NCI-H524 (cell line): ENCODE measurements around the gene ATP12A.

Source experiments
- DNase-seq, 2 experiments: peaks; one replicate each; lab custom pipeline; 2025; lab: John Stamatoyannopoulos, UW

Gene ATP12A

DNA sequence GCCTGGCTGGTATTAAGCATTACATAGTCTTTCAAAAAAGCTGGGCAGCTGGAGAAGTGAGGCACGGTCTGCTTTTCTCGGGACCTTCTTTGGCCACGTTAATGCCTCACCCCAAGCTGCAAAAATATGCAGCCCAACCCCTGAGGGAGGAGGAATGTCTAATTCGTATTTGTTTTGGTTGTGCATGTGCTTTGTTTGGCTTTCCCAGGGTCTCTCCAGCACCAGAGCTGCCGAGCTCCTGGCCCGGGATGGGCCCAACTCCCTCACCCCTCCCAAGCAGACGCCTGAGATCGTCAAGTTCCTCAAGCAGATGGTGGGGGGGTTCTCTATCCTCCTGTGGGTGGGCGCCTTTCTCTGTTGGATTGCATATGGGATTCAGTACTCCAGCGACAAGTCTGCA lies 7.9 kb downstream of the ATP12A start:
- DNase-seq = no peak

DNA sequence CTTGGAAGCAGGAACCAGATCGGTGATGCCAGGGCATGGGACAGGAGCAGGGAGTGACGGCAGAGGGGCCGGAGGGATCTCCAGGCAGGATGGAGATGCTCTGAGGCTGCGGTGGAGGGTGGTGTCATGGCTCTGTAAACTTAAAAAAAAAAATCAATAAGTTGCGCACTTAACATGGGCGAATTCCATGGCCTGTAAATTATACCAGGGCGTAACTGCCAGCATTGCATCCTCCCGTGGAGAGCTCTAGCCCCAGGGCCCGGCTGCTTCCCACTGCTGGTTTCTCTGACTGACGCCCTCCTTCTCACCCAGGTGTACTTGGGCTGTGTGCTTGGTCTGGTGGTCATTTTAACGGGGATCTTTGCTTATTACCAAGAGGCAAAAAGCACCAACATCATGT lies 8.7 kb downstream of the ATP12A start:
- DNase-seq = no peak

DNA sequence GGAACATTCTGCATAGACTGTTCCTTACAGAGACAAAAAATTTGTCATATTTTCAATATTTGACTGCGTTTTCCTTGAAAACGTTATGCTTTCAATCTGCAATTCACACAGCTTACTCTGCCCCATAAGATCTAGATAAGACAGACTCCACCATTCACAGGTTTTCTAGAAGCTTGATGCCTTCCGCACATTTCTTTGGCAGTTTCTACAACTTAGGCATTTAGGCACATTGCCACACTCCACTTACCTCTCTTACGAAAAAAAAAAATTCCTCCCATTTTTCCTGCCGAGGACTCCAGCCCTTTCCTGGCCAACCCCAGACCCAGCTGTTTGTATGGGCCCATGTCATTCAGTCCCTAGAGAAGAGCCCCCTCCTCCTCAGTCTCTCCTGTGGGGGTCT lies 11.2 kb downstream of the ATP12A start:
- no peak for DNase-seq

DNA sequence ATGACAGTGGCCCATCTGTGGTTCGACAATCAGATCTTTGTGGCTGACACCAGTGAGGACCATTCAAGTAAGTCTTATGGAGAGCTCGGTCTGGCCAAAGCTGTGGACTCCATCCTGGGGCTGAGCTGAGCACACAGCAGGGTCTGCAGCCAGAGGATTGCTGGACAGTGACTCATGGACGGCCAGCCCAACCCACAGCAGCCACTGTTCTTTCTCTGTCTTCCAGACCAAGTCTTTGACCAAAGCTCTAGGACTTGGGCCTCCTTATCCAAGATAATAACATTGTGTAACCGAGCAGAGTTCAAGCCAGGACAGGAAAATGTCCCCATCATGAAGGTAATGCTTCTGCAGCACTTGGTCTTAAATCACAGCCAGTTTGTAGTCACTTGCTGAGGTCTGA lies 12.4 kb downstream of the ATP12A start:
- DNase-seq = no peak

DNA sequence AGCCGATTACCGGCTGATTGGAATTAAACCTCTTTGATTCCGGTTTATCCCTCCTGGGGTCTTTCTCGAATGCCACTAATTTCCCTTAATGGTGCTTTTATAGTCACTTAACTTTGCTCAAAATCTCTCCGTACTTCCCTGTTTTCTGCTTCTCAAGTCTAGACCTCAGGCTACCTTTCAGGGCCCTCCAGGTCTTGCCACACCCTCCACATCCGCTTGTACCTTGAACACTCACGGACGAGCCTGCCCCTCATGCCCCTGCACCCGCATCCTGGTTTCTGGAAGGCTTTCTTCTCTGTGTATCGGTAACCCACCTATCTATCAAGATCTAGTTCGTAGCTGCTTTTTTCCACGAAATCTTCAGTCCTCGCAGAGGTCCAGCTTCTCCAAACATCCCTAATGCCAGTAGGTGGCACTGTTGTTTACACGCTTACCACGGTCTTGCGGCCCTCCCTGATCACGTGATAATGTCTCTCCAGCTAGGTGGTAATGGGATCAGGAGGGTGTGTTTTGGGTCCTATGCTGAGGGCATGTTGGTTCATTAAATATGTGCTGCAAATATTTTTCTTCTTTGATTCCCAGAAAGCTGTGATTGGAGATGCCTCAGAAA lies 13.8 kb downstream of the ATP12A start:
- DNase-seq = peak; percentile 85 to 89

DNA sequence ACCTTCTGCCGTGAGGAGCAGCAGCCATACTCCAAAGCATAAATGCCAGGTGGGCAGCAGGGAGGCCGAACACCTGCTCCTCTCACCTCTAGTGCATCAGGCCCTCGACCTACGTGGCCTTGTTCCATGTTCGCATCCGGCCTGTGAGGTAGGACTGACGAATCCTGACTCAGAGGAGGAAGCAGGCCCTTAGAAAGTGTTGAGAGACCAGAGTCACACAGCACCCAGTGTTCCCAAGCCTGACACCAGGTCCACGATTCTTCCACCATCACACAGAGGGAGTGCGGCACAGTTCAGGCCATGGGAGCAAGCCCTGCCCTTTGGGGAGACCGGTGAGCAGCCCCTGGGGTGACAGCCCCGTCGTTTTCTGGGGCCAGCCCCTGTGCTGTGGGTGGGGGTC lies 14.7 kb downstream of the ATP12A start:
- DNase-seq = no peak

DNA sequence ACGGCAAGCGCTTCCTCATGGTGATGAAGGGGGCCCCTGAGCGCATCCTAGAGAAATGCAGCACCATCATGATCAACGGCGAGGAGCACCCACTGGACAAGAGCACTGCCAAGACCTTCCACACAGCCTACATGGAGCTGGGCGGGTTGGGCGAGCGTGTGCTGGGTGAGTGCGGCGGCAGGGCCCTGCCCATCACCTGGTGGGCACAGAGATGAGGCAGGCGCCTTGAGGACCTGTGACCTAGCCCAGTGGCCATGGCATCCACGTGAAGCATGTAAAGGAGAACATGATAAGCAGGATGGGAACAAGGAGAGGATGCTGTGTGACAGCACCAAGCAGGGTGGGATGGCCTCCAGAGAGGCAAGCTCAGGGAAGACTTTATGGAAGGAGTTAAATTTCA lies 18.5 kb downstream of the ATP12A start:
- no peak for DNase-seq

DNA sequence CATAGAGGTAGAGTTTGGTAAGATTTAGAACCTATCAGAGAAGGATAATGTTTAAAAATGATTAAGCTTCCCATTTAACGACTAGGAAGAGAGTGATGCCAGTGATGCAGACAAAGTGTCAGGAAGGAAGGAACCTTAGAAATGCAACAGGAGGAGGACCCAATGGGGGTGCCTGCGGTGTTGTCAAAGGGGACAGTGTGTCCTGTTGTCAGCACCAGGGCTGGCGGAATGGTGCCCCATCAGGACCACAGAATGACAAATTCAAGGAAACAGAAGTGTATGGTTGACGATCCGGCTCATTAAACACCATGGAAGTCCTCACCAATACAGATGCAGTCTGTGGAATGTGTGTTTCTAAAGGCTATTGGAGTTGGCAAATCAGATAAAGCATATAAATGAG lies 19.3 kb downstream of the ATP12A start:
- DNase-seq = no peak

DNA sequence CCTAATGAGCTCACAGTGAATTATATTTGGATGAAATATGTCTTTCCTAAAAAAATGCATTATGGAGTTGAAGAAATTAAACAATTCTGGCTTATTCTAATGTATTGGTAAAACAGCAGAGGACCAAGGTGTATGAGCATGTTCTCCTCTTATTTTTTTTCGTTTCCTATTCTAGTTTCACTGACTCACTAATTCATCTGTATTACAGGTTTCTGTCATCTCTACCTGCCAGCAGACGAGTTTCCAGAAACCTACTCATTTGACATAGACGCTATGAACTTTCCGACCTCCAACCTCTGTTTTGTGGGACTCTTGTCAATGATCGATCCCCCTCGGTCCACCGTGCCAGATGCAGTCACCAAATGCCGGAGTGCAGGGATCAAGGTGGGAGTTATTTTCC lies 20.3 kb downstream of the ATP12A start:
- no peak for DNase-seq

DNA sequence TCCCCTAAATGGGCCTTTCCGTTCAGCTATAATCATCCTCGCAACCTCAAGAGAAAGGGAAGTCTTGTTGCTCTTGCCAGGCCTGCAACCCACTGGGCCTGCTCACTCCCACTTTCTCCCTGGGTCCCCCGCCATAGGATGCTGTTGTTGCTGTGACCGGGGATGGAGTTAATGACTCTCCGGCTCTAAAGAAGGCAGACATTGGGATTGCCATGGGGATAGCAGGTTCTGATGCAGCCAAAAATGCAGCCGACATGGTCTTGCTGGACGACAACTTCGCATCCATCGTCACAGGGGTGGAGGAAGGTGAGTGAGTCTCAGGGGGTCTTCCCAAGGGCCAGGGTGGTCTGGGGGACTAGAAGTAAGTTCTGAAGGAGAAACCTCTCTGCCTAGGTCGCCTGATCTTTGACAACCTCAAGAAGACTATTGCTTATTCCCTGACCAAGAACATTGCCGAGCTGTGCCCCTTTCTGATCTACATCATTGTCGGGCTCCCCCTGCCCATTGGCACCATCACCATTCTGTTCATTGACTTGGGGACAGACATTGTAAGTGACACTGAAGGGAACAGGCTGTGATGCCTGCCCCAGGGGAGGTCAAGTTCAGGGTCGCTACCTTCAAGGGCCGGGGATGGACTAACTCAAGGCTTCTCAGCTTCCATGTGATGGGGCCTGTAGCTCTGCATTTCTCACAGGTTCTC lies 26.8 kb downstream of the ATP12A start:
- DNase-seq = no peak

DNA sequence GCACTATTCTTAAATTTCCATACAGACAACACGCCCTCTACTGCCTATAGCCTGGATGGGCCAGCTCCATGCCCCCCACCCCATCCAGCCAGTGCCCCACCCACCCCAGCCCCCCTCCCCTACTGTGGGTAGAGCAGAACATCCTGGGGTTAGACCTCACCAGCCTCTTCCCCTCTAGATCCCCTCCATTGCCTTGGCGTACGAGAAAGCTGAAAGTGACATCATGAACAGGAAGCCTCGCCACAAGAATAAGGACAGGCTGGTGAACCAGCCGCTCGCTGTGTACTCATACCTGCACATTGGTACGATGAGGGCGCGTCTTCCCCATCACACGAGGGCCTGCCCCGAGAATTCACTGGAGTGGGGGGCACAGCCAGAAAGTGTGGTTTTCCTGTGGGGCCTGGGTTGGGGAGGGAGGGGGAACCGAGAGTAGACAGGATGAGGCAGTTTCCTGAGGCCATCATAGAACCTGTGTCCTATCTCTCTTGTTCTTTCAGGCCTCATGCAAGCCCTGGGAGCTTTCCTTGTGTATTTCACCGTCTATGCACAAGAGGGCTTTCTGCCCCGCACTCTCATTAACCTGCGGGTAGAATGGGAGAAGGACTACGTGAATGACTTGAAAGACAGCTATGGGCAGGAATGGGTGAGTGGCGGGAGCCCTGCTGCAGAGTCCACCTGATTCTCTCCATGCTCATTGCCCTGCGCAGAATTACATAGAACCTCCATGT lies 29.1 kb downstream of the ATP12A start:
- no peak for DNase-seq

DNA sequence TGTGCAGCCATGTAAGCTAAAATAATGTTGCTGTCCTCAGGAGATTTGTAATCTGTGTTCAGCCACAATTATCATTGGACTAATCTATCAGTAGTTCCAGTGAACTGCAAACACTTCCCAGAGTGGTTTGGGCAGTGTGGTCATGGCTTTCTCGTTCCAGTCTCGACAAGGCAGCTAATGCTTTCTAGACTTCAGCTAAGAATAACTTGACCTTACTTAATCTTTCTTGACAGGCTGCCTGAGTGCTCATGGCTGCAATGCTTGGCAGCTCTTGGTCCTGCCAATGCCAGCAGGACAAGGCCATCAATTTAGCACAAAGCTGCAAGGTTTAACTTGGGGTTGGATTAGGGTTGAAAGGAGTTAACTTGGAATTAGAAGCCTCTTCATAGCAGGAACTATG lies 32.8 kb downstream of the ATP12A start:
- no peak for DNase-seq

DNA sequence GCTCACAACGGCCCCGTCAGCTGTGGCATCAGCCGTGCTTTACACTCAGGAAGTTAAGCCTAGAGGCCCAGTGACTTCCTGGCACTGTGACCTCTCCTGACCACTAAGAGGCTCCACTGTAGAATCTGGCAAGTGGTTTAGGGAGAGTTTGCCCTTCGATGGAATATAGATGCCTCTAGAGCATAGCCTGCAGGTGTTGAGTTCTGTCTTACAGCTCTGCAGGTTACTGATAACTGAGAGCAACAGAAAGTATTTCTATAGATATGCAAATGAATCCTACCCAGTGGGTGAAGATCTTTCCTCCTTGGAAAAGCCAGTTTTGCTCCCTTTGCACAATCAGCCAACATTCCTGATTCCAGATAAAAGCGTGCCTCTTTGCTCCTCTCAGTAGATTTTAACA lies 35.8 kb downstream of the ATP12A start:
- DNase-seq = no peak

DNA sequence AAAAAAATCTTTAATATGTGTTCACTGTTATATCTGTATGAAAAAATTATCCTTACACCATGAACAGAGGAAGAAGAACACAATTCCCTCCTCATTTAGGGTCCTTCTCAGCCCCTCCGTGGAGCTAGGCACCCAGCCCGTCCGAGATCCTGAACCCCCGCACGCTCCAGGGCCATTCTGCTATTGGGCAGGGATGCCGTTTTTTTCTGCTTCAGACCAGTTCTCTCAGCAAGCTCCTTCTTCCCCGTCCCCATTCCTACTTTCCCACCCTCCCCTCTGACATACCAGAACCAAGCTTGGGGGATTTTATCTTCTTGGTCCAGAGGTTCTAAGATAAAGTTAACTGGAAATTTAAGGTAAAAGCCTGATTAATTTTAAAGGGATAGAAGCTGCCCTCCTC lies 36.2 kb downstream of the ATP12A start:
- no peak for DNase-seq

DNA sequence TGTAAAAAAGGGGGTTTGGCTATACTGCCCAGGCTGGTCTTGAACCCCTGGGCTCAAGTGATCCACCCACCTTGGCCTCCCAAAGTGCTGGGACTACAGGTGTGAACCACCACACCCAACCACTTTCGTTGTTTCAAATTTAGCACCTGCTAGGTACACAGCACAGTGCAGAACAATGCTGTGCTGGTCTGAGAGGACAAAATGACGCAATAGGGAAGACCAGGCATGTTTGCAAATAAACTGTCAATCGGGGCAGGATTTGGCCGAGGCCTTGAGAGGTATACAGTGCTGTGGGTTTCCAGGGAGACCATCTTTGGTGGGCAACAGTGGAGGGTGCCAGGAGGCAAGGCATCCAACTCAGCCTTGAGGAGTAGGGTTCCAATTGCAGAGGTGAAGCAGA lies 37.0 kb downstream of the ATP12A start:
- no peak for DNase-seq

DNA sequence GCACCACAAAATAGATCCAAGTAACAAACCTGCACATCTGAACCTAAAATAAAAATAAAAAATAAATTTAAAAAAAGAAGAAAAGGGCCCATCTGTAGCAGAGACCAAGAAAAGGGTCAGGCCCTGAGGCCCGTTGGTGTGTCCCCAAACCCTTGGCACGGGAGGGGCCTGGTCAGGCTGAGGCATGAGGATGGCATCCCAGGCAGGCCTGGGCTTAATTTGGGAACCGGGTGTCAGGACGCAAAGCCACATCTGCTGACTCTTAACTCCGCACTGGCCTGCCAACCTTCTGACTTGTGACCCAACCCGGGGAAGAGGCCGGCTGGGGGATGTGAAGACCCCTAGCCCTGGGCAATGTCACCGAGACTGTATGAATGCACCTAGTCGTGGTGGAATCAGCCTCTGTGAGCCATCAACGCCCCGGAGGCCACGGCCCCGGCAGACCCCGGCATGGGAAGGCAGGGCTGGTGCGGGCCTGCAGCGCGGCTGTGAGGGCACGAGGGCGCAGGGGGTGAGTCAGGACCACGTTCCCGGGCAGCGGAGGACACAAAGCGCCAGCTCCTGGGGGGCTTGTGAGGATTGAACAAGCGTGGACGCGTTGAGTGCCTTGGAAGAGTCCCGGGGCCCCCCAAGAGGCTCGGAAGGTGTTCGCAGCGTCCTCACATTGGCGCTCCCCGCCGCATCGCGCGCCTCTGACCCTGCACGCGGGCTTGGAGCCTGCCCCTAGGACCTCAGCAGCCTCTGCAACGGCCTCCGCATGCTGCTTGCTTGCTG lies 38.2 kb downstream of the ATP12A start:
- no peak for DNase-seq

DNA sequence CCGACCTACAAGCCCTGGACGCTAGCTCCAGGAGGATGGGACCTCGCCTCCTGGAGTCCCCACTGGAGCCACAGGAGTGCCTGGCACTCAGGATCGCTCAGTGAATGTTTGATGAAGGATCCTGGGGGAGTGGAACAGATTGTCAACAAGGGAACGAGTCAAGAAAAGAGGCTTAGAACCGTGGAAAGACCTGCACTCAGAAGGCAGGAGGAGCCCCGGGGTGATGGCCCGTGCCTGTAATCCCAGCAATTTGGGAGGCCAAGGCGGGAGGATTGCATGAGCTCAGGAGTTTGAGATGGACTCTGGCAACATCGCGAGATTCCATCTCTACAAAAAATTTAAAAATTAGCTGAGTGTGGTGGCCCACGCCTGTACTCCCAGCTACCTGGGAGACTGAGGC lies 38.9 kb downstream of the ATP12A start:
- DNase-seq = no peak

DNA sequence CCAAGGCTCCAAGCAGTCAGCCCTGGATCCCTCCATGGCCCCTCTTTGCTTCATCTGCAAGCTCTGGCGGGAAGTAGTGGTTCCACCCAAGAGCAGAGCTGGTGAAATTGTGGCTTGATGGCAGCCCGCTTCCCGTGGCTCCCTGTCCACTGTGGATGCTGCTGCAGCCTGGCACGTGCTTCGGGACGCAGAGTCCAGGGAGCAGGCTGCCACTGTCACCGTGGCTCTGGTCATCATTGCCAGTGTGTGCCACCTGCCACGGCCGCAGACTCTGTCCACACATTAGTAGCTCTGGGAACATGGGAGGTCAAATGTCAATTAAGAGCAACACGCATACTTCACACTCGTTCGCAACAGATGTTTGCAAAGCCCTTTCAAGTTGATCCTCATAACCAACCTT lies 43.0 kb downstream of the ATP12A start:
- DNase-seq = peak in 1 of 2 experiments; percentile 59

DNA sequence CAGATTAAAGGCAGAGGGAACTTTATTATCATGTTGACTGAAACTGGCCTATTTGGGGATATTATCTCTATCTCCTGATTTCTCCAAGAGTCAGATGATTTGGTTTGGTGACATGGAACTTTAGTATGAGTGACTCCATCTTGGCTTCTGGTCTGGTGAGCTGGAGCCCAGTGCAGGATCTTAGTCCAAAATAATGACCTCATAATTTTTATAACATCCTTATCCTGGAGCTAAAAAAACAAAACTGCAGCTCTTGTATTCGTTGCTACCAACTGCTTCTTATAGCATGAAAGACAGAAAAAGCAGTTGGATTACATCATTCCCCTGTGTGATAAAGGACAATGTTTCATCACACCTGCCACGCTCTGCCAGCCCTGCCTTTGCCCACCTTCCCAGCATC lies 44.5 kb downstream of the ATP12A start:
- DNase-seq = no peak

DNA sequence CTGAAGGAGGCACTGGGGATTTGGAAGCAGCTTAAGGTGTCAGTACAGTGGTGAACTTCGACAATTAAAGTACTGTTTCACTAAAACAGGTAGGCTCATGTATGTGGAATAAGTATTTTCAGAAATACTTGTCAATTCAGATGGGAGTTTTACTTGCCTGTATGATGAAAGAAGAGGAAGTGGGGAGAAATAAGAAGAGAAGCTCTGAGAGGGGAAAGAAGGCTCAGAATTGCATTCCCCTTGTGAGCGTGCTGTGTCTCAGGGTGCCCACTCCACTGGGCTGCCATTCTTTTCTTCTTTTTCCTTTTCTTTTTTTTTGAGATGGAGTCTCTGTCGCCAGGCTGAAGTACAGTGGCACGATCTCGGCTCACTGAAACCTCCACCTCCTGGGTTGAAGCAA lies 45.2 kb downstream of the ATP12A start:
- no peak for DNase-seq

DNA sequence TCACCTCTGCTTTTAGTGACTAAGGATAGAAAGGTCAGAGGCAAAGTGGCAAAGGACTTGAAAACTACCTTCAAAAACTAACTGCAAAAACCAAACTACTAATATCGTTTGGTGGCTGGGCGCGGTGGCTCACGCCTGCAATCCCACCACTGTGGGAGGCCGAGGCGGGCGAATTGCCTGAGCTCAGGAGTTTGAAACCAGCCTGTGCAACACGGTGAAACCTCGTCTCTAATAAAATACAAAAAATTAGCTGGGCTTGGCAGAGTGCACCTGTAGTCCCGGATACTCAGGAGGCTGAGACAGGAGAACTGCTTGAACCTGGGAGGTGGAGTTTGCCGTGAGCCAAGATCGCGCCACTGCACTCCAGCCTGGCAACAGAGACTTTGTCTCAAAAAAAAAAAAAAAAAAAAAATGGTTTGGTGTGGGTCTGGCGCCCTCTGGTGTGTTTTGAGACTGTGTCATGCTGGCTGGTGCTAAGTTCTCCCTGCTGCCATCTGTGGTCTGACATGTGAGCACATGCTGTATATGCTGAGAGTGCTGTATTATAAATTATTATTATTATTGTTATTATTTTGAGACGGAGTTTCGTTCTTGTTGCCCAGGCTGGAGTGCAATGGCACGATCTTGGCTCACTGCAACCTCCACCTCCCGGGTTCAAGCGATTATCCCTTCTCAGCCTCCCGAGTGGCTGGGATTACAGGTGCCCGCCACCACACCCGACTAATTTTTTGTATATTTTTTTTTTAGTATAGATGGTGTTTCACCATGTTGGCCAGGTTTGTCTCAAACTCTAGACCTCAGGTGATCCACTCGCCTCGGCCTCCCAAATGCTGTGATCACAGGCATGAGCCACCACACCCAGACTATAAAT lies 47.8 kb downstream of the ATP12A start:
- DNase-seq = peak; percentile 86 to 91
